K562 (cell line): Measurements from ENCODE around the gene TOMM70.

ENCODE experiments used
- ETS1 ChIP-seq: conservative IDR thresholded peaks from 2 replicates; pipeline ENCODE4 v1.6.1; 2011; ENCODE audit warnings: low read depth, mild to moderate bottlenecking, low read length; ENCODE audit not compliant: control insufficient read depth
- HDAC2 ChIP-seq: fragments of 450-650 bp; IDR thresholded peaks from 2 replicates; pipeline ENCODE4 v1.6.1; 2016; ENCODE audit warnings: mild to moderate bottlenecking

- TF ChIP-seq ETS1 = no peak
- TF ChIP-seq HDAC2 = no peak
Measured at GRCh38 chr3:100413613-100414012, 12.7 kb upstream of the TOMM70 start.
